Nephron progenitor cell (in vitro differentiated cells): Measurements from ENCODE around the gene COL6A2.

Experiments
- DNase-seq: peaks from one replicate; pipeline ENCODE4 v3.0.0; 2021
- H3K27ac Mint-ChIP-seq: 2 replicates; pipeline ENCODE4 v1.8.0; 2021; ENCODE audit warnings: mild to moderate bottlenecking, moderate library complexity, mixed read lengths
- H3K27me3 Mint-ChIP-seq: 2 replicates; pipeline ENCODE4 v1.8.0; 2021; ENCODE audit warnings: mild to moderate bottlenecking, low read depth, mixed read lengths; ENCODE audit not compliant: poor library complexity
- H3K36me3 Mint-ChIP-seq: 2 replicates; pipeline ENCODE4 v1.8.0; 2021; ENCODE audit warnings: low read depth, mixed read lengths
- H3K4me1 Mint-ChIP-seq: 2 replicates; pipeline ENCODE4 v1.8.0; 2021; ENCODE audit warnings: mixed read lengths
- H3K4me3 Mint-ChIP-seq: 2 replicates; pipeline ENCODE4 v1.8.0; 2021; ENCODE audit warnings: mild to moderate bottlenecking, moderate library complexity, mixed read lengths
- H3K9me3 Mint-ChIP-seq: 2 replicates; pipeline ENCODE4 v1.8.0; 2021; ENCODE audit warnings: mild to moderate bottlenecking, moderate library complexity, mixed read lengths
- TF ChIP-seq, protein P1 (sequence below): fragments of 200-600 bp; sonication (generic); IDR thresholded peaks from 2 replicates; pipeline ENCODE4 v1.5.0; 2021; ENCODE audit warnings: antibody characterized with exemption

COL6A2 gene

GRCh38 chr21:46097336-46098293 is at the start of gene COL6A2:
TSS of gene COL6A2 (plus strand) at chr21:46098112.
- DNase-seq = peak; percentile 80
- Mint-ChIP-seq H3K27ac (no peak within 1 kb of the TSS), H3K36me3 (peaks cover 28% of the 10 kb centered on the region), H3K4me1 (peaks cover 23% of the 10 kb centered on the region), H3K27me3 (peaks cover 38% of the 10 kb centered on the region), H3K9me3 (peaks cover 32% of the 10 kb centered on the region), H3K4me3 (peak within 1 kb of the TSS; percentile 75)
- TF ChIP-seq, protein P1, sequence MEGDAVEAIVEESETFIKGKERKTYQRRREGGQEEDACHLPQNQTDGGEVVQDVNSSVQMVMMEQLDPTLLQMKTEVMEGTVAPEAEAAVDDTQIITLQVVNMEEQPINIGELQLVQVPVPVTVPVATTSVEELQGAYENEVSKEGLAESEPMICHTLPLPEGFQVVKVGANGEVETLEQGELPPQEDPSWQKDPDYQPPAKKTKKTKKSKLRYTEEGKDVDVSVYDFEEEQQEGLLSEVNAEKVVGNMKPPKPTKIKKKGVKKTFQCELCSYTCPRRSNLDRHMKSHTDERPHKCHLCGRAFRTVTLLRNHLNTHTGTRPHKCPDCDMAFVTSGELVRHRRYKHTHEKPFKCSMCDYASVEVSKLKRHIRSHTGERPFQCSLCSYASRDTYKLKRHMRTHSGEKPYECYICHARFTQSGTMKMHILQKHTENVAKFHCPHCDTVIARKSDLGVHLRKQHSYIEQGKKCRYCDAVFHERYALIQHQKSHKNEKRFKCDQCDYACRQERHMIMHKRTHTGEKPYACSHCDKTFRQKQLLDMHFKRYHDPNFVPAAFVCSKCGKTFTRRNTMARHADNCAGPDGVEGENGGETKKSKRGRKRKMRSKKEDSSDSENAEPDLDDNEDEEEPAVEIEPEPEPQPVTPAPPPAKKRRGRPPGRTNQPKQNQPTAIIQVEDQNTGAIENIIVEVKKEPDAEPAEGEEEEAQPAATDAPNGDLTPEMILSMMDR = no peak

GRCh38 chr21:46048926-46049889 is 48.7 kb upstream of the COL6A2 start:
- no peaks in the 10 kb centered on the region for H3K36me3 Mint-ChIP-seq
- no peak overlapping the region for H3K27ac Mint-ChIP-seq
- TF ChIP-seq, protein P1 = no peak
- no peaks in the 10 kb centered on the region for H3K27me3 Mint-ChIP-seq
- DNase-seq = no peak
- no peak overlapping the region for H3K4me3 Mint-ChIP-seq
- H3K9me3 Mint-ChIP-seq = peaks cover 6% of the 10 kb centered on the region
- peaks cover 17% of the 10 kb centered on the region for H3K4me1 Mint-ChIP-seq

DNA sequence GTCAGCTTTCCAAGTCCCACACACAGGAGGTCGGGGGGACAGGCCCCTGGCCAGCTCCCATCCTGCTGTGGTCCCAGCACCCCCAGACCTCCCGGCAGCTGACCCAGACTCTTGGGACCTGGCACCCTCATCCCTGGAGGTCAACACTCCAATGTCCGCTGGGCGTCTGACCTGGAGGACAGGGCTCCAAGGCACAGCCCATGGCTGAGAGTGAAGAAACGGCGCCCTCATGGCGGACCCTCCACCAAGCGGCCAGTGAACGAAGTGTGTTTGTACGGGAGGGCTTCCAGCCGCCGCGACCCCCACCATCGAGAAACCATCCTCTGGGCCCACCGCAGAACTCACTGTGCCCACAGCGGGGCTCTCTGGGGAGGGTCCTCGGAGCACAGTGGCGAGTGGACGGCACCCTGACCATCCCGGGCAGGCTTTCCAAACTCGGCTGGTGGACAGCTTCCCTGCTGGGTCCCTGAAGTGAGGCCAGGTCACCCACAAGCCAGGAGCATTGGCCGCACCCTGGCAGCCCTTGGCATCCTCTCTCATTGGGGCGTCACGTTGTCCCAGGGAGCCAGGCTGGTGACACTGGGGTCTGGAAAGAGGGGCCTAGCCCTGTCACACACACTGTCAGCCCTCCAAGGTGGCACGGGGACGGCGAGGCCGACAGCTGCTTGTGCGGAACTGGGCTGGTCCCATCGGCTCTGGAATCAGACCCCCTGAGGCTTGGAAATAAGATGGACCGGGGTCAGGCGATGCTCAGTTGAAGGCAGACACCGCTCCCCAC is 47.8 kb upstream of the COL6A2 start:
- Mint-ChIP-seq H3K27me3 (no peaks in the 10 kb centered on the region), H3K4me3 (no peak overlapping the region), H3K27ac (no peak overlapping the region), H3K36me3 (no peaks in the 10 kb centered on the region), H3K9me3 (peaks cover 6% of the 10 kb centered on the region), H3K4me1 (peaks cover 21% of the 10 kb centered on the region)
- TF ChIP-seq, protein P1 = no peak
- no peak for DNase-seq

DNA sequence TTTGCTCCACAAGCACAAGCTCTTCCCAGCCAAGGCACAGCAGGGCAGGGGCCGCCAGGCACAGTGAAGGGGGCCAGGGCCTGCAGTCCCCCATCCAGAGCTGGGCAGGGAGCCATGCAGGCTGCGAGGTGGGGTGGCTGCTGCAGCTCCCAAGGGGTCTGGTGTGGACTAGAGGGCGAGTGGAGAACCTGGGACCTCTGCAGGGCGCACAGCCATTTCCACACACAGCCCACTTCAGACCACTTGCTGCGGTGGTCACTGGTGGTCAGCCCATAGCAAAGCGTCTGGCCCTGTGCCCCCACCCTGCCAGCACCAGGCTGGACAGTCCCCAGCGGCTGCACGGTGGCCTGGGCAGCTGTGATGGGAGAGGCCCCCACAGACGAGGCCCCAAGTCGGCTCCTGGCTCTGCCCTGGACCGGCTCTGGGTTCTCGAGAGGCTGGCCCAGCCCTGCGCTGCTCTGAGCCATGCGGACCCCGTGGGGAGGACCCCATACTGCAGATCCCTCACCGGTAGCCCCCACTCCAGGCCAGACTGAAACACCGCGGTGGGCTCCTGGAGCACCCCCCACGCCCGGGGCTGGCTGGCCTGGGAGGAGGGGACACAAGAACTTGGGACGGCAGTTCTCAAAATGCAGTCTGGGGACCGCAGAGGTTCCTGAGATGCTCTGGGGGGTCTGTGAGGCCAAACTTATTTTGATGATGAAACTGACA is 47.1 kb upstream of the COL6A2 start:
- TF ChIP-seq, protein P1 = no peak
- no peak for DNase-seq
- peaks cover 22% of the 10 kb centered on the region for H3K4me1 Mint-ChIP-seq
- H3K4me3 Mint-ChIP-seq = no peak overlapping the region
- H3K9me3 Mint-ChIP-seq = peaks cover 6% of the 10 kb centered on the region
- H3K27ac Mint-ChIP-seq = no peak overlapping the region
- no peaks in the 10 kb centered on the region for H3K27me3 Mint-ChIP-seq
- no peaks in the 10 kb centered on the region for H3K36me3 Mint-ChIP-seq

GRCh38 chr21:46051379-46051770 is 46.5 kb upstream of the COL6A2 start:
- TF ChIP-seq, protein P1 = no peak
- Mint-ChIP-seq H3K27ac (no peak overlapping the region), H3K36me3 (no peaks in the 10 kb centered on the region), H3K4me3 (no peak overlapping the region), H3K4me1 (peaks cover 27% of the 10 kb centered on the region), H3K9me3 (peaks cover 6% of the 10 kb centered on the region), H3K27me3 (no peaks in the 10 kb centered on the region)
- DNase-seq = no peak
